Measurements from ENCODE around the gene GRM5. TPM values are rescaled to one million over a fixed set of nuclear protein-coding genes. Genes with fewer than 3 reads are reported as not detected.

GRM5 gene
- total RNA-seq, 1 donor from 2014 or later, result not detected

GRCh38 chr11:88629496-88629895 lies 436.3 kb downstream of the GRM5 start:
- Histone ChIP-seq H3K27me3 (no peaks in the 10 kb centered on the region), H3K27ac (no peak overlapping the region), H3K4me1 (no peaks in the 10 kb centered on the region), H3K36me3 (no peaks in the 10 kb centered on the region), H3K4me3 (no peak overlapping the region), H3K9me3 (no peaks in the 10 kb centered on the region)
- intact Hi-C loops (cut with DNase I), result no loop called here
- DNase-seq (ENCODE audit: extremely low spot score in 2 of 2), result no peak
- TF ChIP-seq POLR2A (IDR thresholded peaks at IDR 0.05) (no peak), CTCF (IDR thresholded peaks at IDR 0.05) (no peak), POLR2AphosphoS5 (IDR thresholded peaks at IDR 0.05; ENCODE audit: insufficient read depth in 1 of 2, low read depth in 1 of 2) (no peak)

DNA sequence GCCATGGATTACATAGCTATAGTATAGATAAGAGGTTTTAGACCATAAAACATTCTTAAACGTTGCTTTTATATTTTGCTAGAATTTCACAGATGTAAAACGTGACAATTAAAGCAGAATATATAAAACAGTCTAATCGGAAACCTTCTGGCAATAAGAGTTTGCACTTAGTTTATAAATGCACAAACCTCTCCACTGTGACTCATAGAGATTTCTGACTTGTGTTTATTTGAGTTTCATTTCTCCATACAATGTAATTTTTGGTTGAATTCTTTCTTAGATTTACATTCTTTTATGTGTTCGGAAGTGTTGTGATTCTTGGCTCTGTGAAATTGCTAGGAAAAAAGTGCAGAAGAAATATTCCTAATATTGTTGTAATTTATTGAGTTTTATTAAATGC lies 439.6 kb downstream of the GRM5 start:
- H3K36me3 ChIP-seq, result no peaks in the 10 kb centered on the region
- no peaks in the 10 kb centered on the region for H3K27me3 ChIP-seq
- TF ChIP-seq CTCF (IDR thresholded peaks at IDR 0.05) (no peak), POLR2AphosphoS5 (IDR thresholded peaks at IDR 0.05; ENCODE audit: insufficient read depth in 1 of 2, low read depth in 1 of 2) (no peak), POLR2A (IDR thresholded peaks at IDR 0.05) (no peak)
- no peak overlapping the region for H3K27ac ChIP-seq
- no peaks in the 10 kb centered on the region for H3K4me1 ChIP-seq
- H3K9me3 ChIP-seq, result no peaks in the 10 kb centered on the region
- intact Hi-C loops (cut with DNase I), result no loop called here
- H3K4me3 ChIP-seq, result no peak overlapping the region
- DNase-seq (ENCODE audit: extremely low spot score in 2 of 2), result no peak

GRCh38 chr11:88623531-88623930 lies 442.3 kb downstream of the GRM5 start:
- DNase-seq (ENCODE audit: extremely low spot score in 2 of 2), result no peak

GRCh38 chr11:88620568-88621130 lies 445.1 kb downstream of the GRM5 start:
- DNase-seq (ENCODE audit: extremely low spot score in 2 of 2), result no peak

More at GRCh38 chr11:88623531-88623930, 442.3 kb downstream of the GRM5 start:
- H3K4me1 ChIP-seq, result no peaks in the 10 kb centered on the region
- H3K27ac ChIP-seq, result no peak overlapping the region
- intact Hi-C loops (cut with DNase I), result no loop called here
- H3K27me3 ChIP-seq, result no peaks in the 10 kb centered on the region
- H3K9me3 ChIP-seq, result no peaks in the 10 kb centered on the region
- no peak overlapping the region for H3K4me3 ChIP-seq
- H3K36me3 ChIP-seq, result no peaks in the 10 kb centered on the region
- TF ChIP-seq POLR2AphosphoS5 (IDR thresholded peaks at IDR 0.05; ENCODE audit: insufficient read depth in 1 of 2, low read depth in 1 of 2) (no peak), POLR2A (IDR thresholded peaks at IDR 0.05) (no peak), CTCF (IDR thresholded peaks at IDR 0.05) (no peak)

More at GRCh38 chr11:88620568-88621130, 445.1 kb downstream of the GRM5 start:
- no peak overlapping the region for H3K27ac ChIP-seq
- intact Hi-C loops (cut with DNase I), result no loop called here
- TF ChIP-seq POLR2A (IDR thresholded peaks at IDR 0.05), result no peak
- no peak for TF ChIP-seq POLR2AphosphoS5 (IDR thresholded peaks at IDR 0.05; ENCODE audit: insufficient read depth in 1 of 2, low read depth in 1 of 2)
- TF ChIP-seq CTCF (IDR thresholded peaks at IDR 0.05), result no peak
- H3K36me3 ChIP-seq, result no peaks in the 10 kb centered on the region
- peaks cover 10% of the 10 kb centered on the region for H3K4me1 ChIP-seq
- no peak overlapping the region for H3K4me3 ChIP-seq
- no peaks in the 10 kb centered on the region for H3K27me3 ChIP-seq
- H3K9me3 ChIP-seq, result no peaks in the 10 kb centered on the region

Measured in vagina (tissue), 2 donors.